Stimulated activated CD4-positive, alpha-beta T cell treated with anti-CD3 and anti-CD28 coated beads, TNF-alpha, amount 100 ng/mL, for 4 hours (primary cell): ENCODE measurements around the gene UHRF1.

Experiments used
- DNase-seq, 3 experiments: peaks; one replicate each; pipeline ENCODE4 v3.0.0-alpha.2; 2020; ENCODE audit warnings: low read depth in 3 of 3

UHRF1 gene

DNA sequence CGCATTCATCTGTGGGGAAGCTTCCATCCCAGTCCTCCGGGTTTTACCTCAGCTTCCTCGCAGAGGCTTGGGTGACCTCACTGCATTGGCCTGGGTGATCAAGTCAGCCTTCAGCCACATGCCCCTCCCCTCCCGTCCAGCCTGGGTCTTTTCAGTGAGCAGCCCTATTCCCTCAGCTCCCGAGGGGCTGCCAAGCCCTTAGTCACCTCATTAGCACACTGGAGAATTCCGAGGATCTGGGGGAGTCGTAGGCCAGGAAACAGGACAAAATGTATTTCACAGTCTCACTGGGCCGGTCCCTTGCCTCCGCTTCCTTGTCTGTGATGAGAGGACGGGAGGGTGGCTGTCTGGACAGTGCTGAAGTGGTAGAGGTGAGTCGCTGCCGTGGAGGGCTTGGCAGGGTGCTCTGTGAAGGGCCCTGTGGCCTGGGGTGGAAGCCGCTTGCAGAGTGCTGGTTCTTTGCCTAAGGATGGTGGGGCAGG, 79.5 kb downstream of the UHRF1 start:
- no peak for DNase-seq

DNA sequence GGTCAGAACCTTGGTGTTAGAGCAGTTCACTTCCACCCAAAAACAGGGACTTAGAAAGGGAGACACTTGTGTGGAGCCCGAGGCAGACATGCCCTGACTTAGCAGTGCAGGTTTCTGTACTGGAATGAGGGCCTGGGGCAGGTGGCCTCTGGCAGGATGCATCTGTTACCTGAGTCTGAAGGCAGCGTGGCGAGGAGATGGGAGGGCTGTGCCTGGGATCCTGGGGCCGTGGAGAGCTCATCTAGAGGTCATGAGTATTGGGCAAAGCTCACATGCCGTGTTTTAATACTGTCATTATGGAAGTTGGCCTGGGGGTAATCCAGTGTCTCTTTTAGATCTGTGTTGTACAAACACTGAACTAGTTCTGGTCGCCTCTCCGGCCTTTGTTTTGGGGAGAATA, 81.0 kb downstream of the UHRF1 start:
- DNase-seq, result no peak

DNA sequence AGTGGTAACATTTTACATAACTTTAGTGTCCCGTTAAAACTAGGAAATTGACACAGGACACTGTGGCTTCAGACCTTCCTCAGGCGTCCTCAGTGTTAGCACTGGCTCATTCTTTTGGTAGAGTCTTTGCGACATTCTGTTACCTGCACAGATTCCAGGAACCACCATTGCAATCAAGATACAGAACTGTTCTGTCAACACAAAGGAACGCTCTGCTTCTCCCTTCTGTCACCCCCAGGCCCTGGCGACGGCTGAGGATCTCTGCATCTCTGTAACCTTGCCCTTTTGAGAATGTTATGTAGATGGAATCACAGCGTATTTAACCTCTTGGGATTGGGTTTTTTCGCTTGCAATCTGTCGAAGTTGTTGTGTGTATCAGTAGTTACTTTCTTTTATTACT, 82.2 kb downstream of the UHRF1 start:
- no peak for DNase-seq

DNA sequence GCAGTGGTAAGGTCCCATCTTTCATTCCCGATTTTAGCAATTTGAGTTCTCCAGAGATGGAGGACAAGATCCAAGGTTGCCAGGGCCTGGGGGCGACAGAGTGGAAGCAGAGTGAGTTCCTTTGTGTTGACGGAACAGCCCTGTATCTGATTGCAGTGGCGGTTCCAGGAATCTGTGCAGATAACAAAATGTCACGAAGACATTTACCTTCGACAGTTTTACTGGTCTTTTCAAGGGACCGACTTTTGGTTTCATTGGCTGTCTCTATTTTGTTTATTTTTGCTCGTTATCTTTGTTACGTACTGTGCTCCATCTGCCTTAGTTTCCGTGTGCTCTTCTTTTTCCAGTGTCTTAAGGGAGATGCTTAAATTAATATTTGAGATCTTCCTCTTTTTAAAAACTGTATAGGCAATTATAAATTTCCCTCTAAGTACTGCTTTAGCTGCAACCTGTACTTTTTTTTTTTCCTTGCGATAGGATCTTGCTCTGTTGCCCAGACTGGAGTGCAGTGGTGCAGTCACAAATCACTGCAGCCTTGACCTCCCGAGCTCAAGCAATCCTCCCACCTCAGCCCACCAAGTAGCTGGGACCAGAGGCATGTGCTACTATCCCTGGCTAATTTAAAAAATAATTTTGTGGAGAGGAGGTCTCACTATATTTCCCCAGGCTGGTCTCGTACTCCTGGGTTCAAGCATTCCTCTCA, 82.8 kb downstream of the UHRF1 start:
- no peak for DNase-seq

DNA sequence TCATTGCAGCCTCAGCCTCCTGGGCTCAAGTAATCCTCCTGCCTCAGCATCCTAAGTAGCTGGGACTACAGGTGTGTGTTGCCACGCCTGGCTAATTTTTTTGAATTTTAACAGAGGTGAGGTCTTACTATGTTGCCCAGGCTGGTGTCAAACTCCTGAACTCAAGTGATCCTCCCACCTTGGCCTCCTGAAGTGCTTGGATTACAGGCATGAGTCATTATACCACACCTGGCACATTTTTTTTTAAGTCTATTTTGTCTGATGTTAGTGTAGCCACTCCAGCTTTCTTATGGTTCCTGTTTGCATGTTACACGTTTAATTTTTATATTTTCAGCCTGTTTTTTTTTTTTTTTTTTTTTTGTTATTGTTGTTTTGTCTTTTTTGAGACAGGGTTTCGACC, 84.4 kb downstream of the UHRF1 start:
- no peak for DNase-seq

DNA sequence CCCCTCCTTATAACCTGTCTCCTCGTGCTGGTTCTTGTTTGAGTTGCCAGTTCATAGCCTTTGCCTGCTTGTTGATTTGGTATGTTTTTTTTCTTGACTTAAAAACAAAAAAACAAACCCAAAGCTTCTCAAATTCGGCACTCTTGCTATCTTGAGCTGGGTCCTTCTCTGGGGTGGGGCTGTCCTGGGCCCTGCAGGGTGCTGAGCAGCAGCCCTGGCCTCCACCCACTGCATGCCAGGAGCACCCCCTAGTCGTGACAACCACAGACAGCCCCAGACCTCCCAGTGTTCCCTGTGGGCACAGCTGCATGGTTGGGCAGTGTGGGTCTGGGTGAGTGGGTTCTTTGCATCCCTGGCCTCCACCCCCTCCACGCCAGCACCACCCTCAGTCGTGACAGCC, 87.4 kb downstream of the UHRF1 start:
- DNase-seq, result no peak

DNA sequence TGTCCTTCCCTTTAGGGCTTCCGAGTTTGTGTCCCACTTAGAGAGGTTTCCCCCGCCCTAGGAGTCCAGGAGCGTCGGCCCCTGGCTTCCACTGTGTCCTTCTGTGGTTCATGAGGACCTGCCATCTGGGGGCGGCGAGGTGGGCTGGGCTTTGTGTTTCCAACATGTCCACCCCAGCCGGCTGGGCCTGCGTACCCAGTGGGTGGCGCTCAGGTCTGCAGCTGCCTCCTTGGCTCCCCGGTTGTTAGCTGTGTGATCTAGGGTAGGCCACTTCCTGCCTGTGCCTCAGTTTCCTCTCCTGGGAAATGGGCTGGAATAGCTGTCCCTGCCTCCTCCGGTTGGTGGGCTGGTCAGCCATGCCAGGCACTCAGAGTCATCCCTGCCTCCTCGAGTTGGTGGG, 88.0 kb downstream of the UHRF1 start:
- no peak for DNase-seq

DNA sequence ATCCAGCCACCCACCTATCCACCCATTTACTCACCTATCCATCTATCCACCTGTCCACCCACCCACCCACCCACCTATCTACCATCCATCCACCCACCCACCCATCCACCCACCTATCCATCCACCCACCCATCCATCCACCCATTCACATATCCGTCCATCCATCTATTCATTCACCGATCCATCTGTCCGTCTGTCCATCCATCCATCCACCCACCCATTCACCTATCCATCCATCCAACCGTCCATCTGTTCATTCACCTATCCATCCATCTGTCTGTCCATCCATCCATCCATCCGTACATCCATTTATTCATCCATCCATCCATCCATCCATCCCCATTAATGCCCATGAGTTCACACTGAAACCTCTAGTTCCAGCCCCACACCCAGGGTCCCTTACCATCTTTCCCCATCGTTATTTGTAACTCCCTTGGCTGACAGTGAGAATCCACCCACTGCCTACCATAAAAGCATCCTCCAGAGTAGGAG, 90.9 kb downstream of the UHRF1 start:
- DNase-seq, result no peak

DNA sequence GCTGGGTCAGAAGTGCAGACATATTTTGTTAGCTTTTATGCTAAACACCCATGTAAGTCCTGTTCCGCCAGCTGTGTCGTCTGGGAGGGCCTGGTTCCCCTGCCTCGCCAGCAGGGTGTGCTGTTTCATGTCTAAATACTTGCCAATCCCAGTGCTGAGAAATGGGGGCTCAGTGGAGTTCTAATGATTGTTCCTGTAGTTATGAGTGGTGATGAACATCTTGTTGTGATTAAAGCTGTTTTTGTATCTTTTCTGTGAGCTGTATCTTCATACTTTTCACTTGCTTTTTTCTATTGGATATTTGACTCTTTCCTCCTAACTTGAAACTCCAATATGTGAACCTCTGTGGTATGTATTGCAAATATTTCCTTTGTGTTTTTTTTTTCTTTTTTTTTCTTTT, 92.3 kb downstream of the UHRF1 start:
- DNase-seq, result no peak

DNA sequence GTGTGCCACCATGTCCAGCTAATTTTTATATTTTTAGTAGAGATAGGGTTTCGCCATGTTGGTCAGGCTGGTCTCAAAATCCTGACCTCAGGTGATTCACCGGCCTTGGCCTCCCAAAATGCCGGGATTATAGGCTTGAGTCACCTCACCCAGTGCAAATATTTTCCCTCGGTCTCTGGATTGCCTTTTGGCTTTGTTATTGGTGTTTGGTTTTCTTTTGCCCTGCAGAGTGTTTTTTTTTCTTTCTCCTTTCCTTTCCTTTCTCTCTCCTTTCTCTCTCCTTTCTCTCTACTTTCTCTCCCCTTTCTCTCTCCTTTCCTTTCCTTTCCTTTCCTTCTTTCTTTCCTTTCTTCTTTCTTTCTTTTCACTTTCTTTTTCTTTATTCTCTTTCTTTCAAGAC, 92.8 kb downstream of the UHRF1 start:
- DNase-seq, result no peak

DNA sequence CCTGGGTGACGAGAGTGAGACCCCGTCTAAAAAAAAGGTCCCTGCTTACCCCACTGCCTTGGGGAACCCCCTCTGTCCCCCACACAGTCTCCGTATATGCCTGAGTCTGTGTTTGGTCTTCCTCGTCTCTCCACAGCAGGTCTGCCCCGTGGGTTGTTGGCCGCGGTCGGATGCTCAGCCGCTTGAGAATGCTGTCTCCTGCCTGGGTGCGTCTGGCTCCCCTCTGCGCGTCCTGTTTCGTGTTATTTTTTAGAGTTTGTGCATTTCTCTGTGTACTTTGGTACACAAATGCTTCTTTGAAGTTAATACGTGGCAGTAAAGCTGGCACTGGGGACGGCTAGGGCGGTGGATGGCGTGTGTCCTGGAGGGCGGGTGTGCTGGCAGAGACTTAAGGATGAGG, 94.5 kb downstream of the UHRF1 start:
- no peak for DNase-seq

DNA sequence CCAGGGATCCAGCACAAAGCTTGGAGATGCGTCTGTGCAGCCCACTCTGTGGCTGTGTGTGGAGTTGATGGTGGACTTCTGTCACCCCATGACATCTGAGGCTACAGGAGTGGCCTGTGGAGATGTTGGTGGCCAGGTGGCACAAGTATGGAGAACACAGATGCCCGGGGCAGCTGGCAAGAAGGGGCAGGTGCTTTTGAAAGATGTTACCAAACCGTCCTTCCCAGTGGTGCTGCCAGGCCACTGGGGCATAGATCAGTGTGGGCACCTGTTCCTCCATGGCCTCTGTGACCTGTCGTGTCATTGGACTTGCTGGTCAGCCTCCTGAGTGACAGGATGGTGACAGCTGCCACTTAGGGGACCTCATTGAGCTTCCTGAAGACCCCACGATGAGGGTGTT, 95.8 kb downstream of the UHRF1 start:
- no peak for DNase-seq

DNA sequence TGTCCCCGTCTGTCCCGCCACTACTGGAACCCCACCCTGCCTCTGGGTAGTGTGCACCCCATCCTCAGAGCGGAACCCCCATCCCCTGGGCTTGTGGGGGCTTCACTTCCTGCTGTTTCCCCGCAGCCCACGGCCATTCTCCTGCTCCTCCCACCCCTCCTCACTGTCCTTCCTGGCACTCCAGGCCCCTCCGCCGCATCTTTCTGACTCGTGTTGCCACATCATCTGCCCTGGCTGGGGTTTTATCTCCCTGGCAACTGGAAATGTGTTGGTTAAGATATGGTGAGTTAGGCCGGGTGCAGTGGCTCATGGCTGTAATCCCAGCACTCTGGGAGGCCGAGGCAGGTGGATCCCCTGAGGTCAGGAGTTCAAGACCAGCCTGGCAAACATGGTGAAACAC, 96.9 kb downstream of the UHRF1 start:
- DNase-seq, result no peak

DNA sequence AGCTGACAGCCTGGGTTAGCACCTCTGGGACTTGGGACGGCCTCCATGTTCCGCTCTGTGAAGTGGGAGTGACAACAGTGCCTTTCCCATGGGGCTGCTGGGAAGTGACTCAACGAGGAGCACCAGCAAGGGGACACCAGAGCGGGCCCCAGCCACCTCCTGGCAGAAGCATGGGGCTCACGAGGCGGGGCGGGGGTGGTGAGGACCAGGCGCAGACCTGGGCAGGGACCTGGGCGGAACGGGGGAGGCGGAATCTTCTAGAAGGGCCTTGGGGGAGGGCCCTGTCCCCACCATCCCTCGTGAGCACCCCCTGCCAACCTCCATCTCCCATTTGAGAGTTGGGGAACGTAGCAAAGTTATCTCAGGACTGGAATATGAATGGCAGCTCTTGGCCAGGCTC, 97.5 kb downstream of the UHRF1 start:
- no peak for DNase-seq
